ENCODE data around the gene AADACL4.
"Not testable (repeated sequence)": the region's sequence is repeated elsewhere in the genome, so short reads cannot be mapped to it uniquely, and the experiment has no call there.

The AADACL4 gene

GRCh38 chr1:12630946-12631530 is 12.8 kb upstream of the AADACL4 start:
- no peak for DNase-seq

- DNase-seq: no peak
Measured at GRCh38 chr1:12631571-12631970, 12.3 kb upstream of the AADACL4 start.

GRCh38 chr1:12634156-12634555 is 9.7 kb upstream of the AADACL4 start:
- no peak for DNase-seq

- no peak for DNase-seq
Measured at GRCh38 chr1:12634696-12635202, 9.1 kb upstream of the AADACL4 start.

- no peak for DNase-seq
Measured at GRCh38 chr1:12636098-12636950, 7.6 kb upstream of the AADACL4 start.

GRCh38 chr1:12637693-12638092 is 6.2 kb upstream of the AADACL4 start:
- DNase-seq: no peak

- DNase-seq: no peak
Measured at GRCh38 chr1:12640237-12640957, 3.5 kb upstream of the AADACL4 start.

GRCh38 chr1:12640958-12641272 is 3.0 kb upstream of the AADACL4 start:
- no peak for DNase-seq

GRCh38 chr1:12643079-12643478 is 806 bp upstream of the AADACL4 start:
- no peak for DNase-seq

GRCh38 chr1:12644237-12644636 is 352 bp downstream of the AADACL4 start:
- no peak for DNase-seq

GRCh38 chr1:12644829-12645228 is 944 bp downstream of the AADACL4 start:
- DNase-seq: no peak

- DNase-seq: not testable (repeated sequence)
Measured at GRCh38 chr1:12645401-12645800, 1.5 kb downstream of the AADACL4 start.

GRCh38 chr1:12648741-12649140 is 4.9 kb downstream of the AADACL4 start:
- DNase-seq: no peak

GRCh38 chr1:12649971-12650421 is 6.1 kb downstream of the AADACL4 start:
- no peak for DNase-seq

- DNase-seq: no peak
Measured at GRCh38 chr1:12654004-12654567, 10.2 kb downstream of the AADACL4 start.

- no peak for DNase-seq
Measured at GRCh38 chr1:12654657-12655056, 10.8 kb downstream of the AADACL4 start.

GRCh38 chr1:12656575-12656974 is 12.7 kb downstream of the AADACL4 start:
- DNase-seq: no peak

- DNase-seq: no peak
Measured at GRCh38 chr1:12657060-12657884, 13.4 kb downstream of the AADACL4 start.

- DNase-seq: not testable (repeated sequence)
Measured at GRCh38 chr1:12657885-12658512, 14.1 kb downstream of the AADACL4 start.

GRCh38 chr1:12658531-12659453 is 14.9 kb downstream of the AADACL4 start:
- DNase-seq: no peak

All from DMS153 (cell line).